GM18526 (cell line): ENCODE results near the gene BMP6.

Experiments
- POLR2A ChIP-seq: IDR thresholded peaks from 3 replicates; pipeline ENCODE4 v1.6.1; 2011; ENCODE audit not compliant: insufficient read length; ENCODE audit errors: extremely low read depth

BMP6 gene

GRCh38 chr6:7813704-7814103, 87.8 kb downstream of the BMP6 start:
- no peak for TF ChIP-seq POLR2A

- no peak for TF ChIP-seq POLR2A
Observed at GRCh38 chr6:7815716-7816115, 89.8 kb downstream of the BMP6 start.

- TF ChIP-seq POLR2A = no peak
Observed at GRCh38 chr6:7818257-7819214, 92.6 kb downstream of the BMP6 start.

- no peak for TF ChIP-seq POLR2A
Observed at GRCh38 chr6:7819431-7820015, 93.6 kb downstream of the BMP6 start.

- no peak for TF ChIP-seq POLR2A
Observed at GRCh38 chr6:7820288-7820835, 94.5 kb downstream of the BMP6 start.

GRCh38 chr6:7821426-7821825, 95.5 kb downstream of the BMP6 start:
- no peak for TF ChIP-seq POLR2A

GRCh38 chr6:7823552-7823951, 97.7 kb downstream of the BMP6 start:
- TF ChIP-seq POLR2A = no peak

GRCh38 chr6:7825986-7826385, 100.1 kb downstream of the BMP6 start:
- no peak for TF ChIP-seq POLR2A

- TF ChIP-seq POLR2A = no peak
Observed at GRCh38 chr6:7827142-7827541, 101.2 kb downstream of the BMP6 start.

- TF ChIP-seq POLR2A = no peak
Observed at GRCh38 chr6:7828124-7828523, 102.2 kb downstream of the BMP6 start.

- no peak for TF ChIP-seq POLR2A
Observed at GRCh38 chr6:7832904-7833750, 107.2 kb downstream of the BMP6 start.

- no peak for TF ChIP-seq POLR2A
Observed at GRCh38 chr6:7833751-7834070, 107.8 kb downstream of the BMP6 start.

- TF ChIP-seq POLR2A = no peak
Observed at GRCh38 chr6:7836371-7837026, 110.6 kb downstream of the BMP6 start.

GRCh38 chr6:7841781-7842468, 116.0 kb downstream of the BMP6 start:
- TF ChIP-seq POLR2A = no peak

- TF ChIP-seq POLR2A = no peak
Observed at GRCh38 chr6:7846966-7847818, 121.3 kb downstream of the BMP6 start.
